Muscle layer of colon (tissue), 2 donors: ENCODE results near the gene APH1B.
"Not testable (repeated sequence)": the region's sequence is repeated elsewhere in the genome, so short reads cannot be mapped to it uniquely, and the experiment has no call there.

ENCODE experiments used
- H3K27ac ChIP-seq: one replicate; pipeline ENCODE4 v1.7.0; 2013; ENCODE audit warnings: low read depth, mild to moderate bottlenecking, low read length, moderate library complexity
- H3K27me3 ChIP-seq, 2 donors: one replicate each; pipeline ENCODE4 v1.7.0; 2013; ENCODE audit warnings: low read length in 2 of 2, mild to moderate bottlenecking in 2 of 2; ENCODE audit not compliant: insufficient read depth in 2 of 2, control insufficient read depth in 1 of 2
- H3K36me3 ChIP-seq: one replicate; pipeline ENCODE4 v1.7.0; 2013; ENCODE audit warnings: mild to moderate bottlenecking, low read length; ENCODE audit not compliant: insufficient read depth
- H3K4me1 ChIP-seq: one replicate; pipeline ENCODE4 v1.7.0; 2013; ENCODE audit warnings: mild to moderate bottlenecking, low read length; ENCODE audit not compliant: insufficient read depth
- H3K4me3 ChIP-seq, 2 donors: one replicate each; pipeline ENCODE4 v1.7.0; 2013; ENCODE audit warnings: low read length in 2 of 2, low read depth in 1 of 2, mild to moderate bottlenecking in 1 of 2, moderate library complexity in 1 of 2
- H3K9ac ChIP-seq: one replicate; pipeline ENCODE4 v1.7.0; 2013; ENCODE audit warnings: low read length
- H3K9me3 ChIP-seq: one replicate; pipeline ENCODE4 v1.7.0; 2013; ENCODE audit warnings: mild to moderate bottlenecking, low read length
- donor health status: abdominal sarcoma.
- donor health status: Adenocarcinoma of cecum.

The APH1B gene

GRCh38 chr15:63277038-63277892 is at the start of gene APH1B:
APH1B (plus strand) TSS chr15:63277605; CDS start chr15:63277624, 19 bp downstream.
- Histone ChIP-seq H3K4me3 (peak within 1 kb of the TSS; percentile 83 to 85), H3K9me3 (no peaks in the 10 kb centered on the region), H3K27me3 (no peaks in the 10 kb centered on the region), H3K4me1 (peaks cover 12% of the 10 kb centered on the region), H3K9ac (peak within 1 kb of the TSS; percentile 89), H3K27ac (peak within 1 kb of the TSS; percentile 96), H3K36me3 (peaks cover 5% of the 10 kb centered on the region)

DNA sequence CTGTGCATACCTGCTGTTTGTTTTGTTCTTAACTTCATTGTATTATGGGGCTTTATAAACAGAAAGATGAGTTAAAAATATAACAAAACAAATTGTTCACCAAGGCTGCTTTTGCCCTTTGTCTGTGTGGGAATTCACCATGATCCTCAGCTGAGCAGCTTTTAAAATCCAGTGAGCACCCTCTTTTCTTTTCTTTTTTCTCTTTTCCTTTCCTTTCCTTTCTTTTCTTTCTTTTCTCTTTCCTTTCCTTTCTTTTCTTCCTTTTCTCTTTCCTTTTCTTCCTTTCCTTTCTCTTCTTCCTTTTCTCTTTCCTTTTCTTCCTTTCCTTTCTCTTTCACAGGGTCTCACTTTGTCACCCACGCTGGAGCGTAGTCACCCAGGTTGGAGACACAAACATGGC is 49.7 kb upstream of the APH1B start:
- Histone ChIP-seq H3K4me3 (no peak overlapping the region), H3K9ac (no peak overlapping the region), H3K27ac (no peak overlapping the region), H3K36me3 (peaks cover 5% of the 10 kb centered on the region), H3K4me1 (peaks cover 9% of the 10 kb centered on the region), H3K9me3 (no peaks in the 10 kb centered on the region), H3K27me3 (no peaks in the 10 kb centered on the region)

GRCh38 chr15:63231206-63231605 is 46.2 kb upstream of the APH1B start:
- Histone ChIP-seq H3K36me3 (no peaks in the 10 kb centered on the region), H3K27ac (no peak overlapping the region), H3K27me3 (no peaks in the 10 kb centered on the region), H3K4me3 (no peak overlapping the region), H3K9me3 (no peaks in the 10 kb centered on the region), H3K9ac (no peak overlapping the region), H3K4me1 (peaks cover 28% of the 10 kb centered on the region)

DNA sequence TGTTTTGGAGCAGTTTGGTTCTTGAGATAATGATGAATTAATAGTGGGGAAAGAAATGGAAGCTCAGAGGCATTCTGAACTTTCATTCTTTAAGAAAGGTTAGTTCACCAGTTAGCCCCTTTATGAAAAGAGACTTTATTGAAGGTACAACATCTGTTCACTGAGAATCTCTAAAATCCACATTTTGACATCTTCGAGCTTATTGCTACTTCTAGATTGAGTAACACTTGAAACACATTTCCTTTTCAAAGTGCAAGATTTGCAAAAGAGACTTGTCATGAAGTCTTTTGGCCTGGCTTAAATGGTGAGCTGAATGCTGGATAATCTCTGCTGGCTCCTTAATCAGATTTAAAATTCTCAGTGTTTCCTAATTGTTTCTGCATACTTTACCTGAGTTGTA is 45.7 kb upstream of the APH1B start:
- no peak overlapping the region for H3K27ac ChIP-seq
- no peaks in the 10 kb centered on the region for H3K27me3 ChIP-seq
- no peaks in the 10 kb centered on the region for H3K36me3 ChIP-seq
- H3K9ac ChIP-seq, result no peak overlapping the region
- H3K4me1 ChIP-seq, result peaks cover 28% of the 10 kb centered on the region
- H3K4me3 ChIP-seq, result no peak overlapping the region
- H3K9me3 ChIP-seq, result no peaks in the 10 kb centered on the region

- Histone ChIP-seq H3K36me3 (no peaks in the 10 kb centered on the region), H3K9ac (no peak overlapping the region), H3K27me3 (no peaks in the 10 kb centered on the region), H3K9me3 (no peaks in the 10 kb centered on the region), H3K4me1 (peaks cover 21% of the 10 kb centered on the region), H3K27ac (no peak overlapping the region), H3K4me3 (no peak overlapping the region)
Observed at GRCh38 chr15:63232405-63232804, 45.0 kb upstream of the APH1B start.

DNA sequence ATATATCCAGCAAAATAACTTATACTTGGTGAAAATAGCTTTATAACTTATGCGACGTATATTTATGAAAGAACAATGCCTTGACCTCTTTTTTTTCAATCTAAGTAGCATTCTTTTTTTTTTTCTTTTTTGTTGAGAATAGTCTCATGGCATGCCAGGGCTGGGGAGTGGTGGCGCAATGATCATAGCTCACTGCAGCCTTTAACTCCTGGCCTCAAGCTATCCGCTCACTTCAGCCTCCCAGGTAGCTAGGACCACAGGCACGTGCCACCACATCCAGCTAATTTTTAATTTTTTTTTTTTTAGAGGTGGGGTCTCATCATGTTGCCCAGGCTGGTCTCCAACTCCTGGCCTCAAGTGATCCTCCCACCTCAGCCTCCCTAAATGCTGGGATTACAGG is 44.5 kb upstream of the APH1B start:
- Histone ChIP-seq H3K9me3 (no peaks in the 10 kb centered on the region), H3K4me1 (peaks cover 20% of the 10 kb centered on the region), H3K36me3 (no peaks in the 10 kb centered on the region), H3K9ac (no peak overlapping the region), H3K27me3 (no peaks in the 10 kb centered on the region), H3K4me3 (no peak overlapping the region), H3K27ac (no peak overlapping the region)

DNA sequence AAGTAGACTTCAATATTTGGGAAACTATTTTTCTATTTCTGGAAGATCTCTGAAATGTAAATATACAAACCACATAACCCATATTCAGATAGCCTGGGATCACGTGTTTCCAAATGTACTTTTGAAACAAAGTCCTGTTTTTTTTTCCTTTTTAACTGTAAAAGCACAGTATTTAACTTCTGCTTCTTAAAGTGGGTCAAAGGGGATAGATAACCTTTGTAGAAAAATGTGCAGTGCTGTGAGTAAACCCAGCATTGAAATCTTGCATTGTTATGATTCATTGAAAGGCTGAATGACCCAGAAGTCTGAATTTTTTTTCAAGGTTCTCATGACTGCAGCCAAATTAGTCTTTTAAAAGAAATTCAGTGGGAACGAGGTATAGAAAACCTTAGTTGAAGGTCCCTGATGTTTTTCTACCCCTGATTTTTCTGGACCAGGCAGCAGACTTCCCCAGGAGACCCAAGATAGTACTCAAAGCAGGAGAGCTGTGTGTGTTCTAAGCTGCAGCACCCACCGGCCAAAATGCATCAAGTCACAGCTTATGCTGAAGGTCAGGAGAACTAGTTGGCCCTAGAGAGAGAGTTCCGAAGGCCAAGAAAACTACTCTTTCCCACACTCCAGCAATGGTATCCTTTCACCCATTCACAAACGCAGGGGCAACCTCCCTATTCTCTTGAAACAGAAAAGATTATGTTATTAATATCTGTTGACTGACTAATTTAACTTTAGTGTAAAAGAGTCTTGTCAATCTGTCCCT is 43.6 kb upstream of the APH1B start:
- Histone ChIP-seq H3K9me3 (no peaks in the 10 kb centered on the region), H3K27ac (peak overlapping the region; percentile 7), H3K9ac (no peak overlapping the region), H3K27me3 (no peaks in the 10 kb centered on the region), H3K4me3 (no peak overlapping the region), H3K4me1 (peaks cover 20% of the 10 kb centered on the region), H3K36me3 (no peaks in the 10 kb centered on the region)

DNA sequence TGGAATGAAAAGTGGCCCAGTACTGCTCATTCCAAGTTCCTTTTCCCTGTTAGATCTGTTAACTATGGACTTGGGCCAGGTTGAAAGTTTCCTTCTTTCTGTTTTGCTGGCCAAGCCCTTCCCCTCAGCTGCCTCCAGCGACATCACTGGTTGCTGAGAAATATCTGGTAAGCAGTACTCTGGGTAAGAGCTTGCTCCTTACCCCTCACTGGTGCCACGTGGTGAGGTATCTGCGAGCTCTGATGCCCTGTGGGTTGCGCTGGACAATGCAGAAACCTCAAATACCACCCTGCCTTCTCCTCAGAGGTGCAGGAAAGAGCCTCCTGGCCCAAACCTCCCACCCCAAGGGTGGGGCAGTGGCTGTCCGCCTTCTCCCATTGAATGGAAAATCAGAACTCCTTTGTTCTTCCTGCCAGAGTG is 42.9 kb upstream of the APH1B start:
- H3K9ac ChIP-seq, result no peak overlapping the region

DNA sequence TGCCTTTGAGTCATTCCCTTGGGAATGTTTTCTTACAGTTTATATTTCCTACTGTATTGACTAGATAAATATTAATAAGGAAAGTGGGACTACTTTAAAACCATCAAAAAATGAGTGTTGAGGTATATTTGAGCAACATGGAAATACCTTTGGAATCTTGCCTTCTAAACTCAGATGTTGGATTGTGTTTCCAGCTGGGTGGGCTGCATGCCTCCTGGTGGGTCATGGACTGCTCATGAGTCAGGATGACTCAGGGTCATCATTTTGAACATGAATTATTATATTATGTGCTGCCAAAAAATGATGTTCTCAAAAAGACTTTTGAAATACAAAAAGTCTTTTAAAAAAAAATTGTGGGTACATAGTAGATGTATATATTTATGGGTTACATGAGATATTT is 41.1 kb upstream of the APH1B start:
- Histone ChIP-seq H3K9ac (no peak overlapping the region), H3K27ac (no peak overlapping the region), H3K9me3 (no peaks in the 10 kb centered on the region), H3K36me3 (no peaks in the 10 kb centered on the region), H3K4me3 (no peak overlapping the region), H3K4me1 (peaks cover 20% of the 10 kb centered on the region), H3K27me3 (no peaks in the 10 kb centered on the region)

More for the DNA sequence above, 42.9 kb upstream of the APH1B start:
- no peaks in the 10 kb centered on the region for H3K9me3 ChIP-seq
- H3K27me3 ChIP-seq, result no peaks in the 10 kb centered on the region
- no peaks in the 10 kb centered on the region for H3K36me3 ChIP-seq
- no peak overlapping the region for H3K27ac ChIP-seq
- peaks cover 20% of the 10 kb centered on the region for H3K4me1 ChIP-seq
- H3K4me3 ChIP-seq, result no peak overlapping the region

DNA sequence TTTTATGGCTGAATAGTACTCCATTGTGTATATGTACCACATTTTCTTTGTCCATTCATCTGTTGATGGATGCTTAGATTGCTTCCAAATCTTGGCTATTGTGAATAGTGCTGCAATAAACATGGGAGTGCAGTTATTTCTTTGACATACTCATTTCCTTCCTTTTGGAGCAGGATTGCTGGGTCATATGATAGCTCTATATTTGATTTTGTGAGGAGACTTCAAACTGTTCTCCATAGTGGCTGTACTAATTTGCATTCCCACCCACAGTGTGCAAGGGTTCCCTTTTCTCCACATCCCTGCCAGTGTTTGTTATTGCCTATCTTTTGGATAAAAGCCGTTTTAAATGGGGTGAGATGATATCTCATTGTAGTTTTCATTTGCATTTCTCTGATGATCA is 40.3 kb upstream of the APH1B start:
- not testable (repeated sequence) for H3K27ac ChIP-seq, H3K9me3 ChIP-seq, H3K4me3 ChIP-seq, H3K9ac ChIP-seq, H3K27me3 ChIP-seq, H3K36me3 ChIP-seq
- H3K4me1 ChIP-seq, result peaks cover 20% of the 10 kb centered on the region

DNA sequence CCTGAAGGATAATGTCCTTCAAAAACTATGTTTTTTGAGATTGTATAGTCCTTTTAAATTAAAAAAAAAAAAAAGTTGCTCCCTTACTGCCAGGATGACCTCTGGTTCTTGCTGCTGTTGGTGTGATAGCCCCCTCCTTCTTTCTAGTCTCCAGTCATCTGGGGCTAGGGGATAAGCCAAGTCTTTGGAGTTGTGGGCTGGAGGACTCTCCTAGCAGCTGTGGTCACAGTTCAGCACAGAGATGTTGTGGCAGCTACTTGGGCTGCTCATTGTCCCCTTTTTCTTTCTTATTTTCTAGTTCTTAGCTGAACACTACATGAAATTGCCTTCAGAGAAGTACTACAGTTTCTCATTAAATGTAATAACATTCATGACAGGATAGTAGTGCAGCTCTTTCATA is 39.2 kb upstream of the APH1B start:
- Histone ChIP-seq H3K4me1 (peaks cover 20% of the 10 kb centered on the region), H3K4me3 (no peak overlapping the region), H3K27ac (no peak overlapping the region), H3K36me3 (no peaks in the 10 kb centered on the region), H3K9me3 (no peaks in the 10 kb centered on the region), H3K9ac (no peak overlapping the region), H3K27me3 (no peaks in the 10 kb centered on the region)
